CD4-positive, alpha-beta T cell (primary cell): ENCODE results near the gene MCAT. TPM values are rescaled to one million over a fixed set of nuclear protein-coding genes. Genes with fewer than 3 reads are reported as not detected.
"Not testable (repeated sequence)": the region's sequence is repeated elsewhere in the genome, so short reads cannot be mapped to it uniquely, and the experiment has no call there.

Source experiments
- ATAC-seq: fragments of 200-7000 bp; cut with Tn5 transposase; one replicate; pipeline ENCODE4 v1.10.0; 2022; ENCODE audit warnings: mild to moderate bottlenecking; ENCODE audit not compliant: poor library complexity
- CTCF ChIA-PET: fragments of 350-600 bp; sonication (Branson Sonifier 250); formaldehyde crosslinking; loops from one replicate; lab custom pipeline; 2021; ENCODE audit warnings: antibody characterized with exemption, inconsistent platforms; lab: Charles Lee
- POLR2A ChIA-PET: fragments of 350-600 bp; sonication (Branson Sonifier 250); formaldehyde crosslinking; loops from one replicate; lab custom pipeline; 2021; ENCODE audit warnings: antibody characterized with exemption, inconsistent platforms; lab: Charles Lee
- DNase-seq, 14 experiments: peaks; one replicate each; pipeline ENCODE4 v3.0.0-alpha.2; 2013 to 2020; ENCODE audit warnings: mixed read lengths in 2 of 14
- H3K27ac ChIP-seq, 2 donors: one replicate each; pipeline versions ENCODE4 v1.5.1 to v1.7.0; 2013; ENCODE audit warnings: low read length in 2 of 2, low read depth in 1 of 2, mild to moderate bottlenecking in 1 of 2
- H3K27me3 ChIP-seq, 2 experiments: 1 replicate in 1 of 2; 2 replicates in 1 of 2; pipeline versions ENCODE4 v1.6.1 to v1.7.0; 2013; ENCODE audit warnings: low read length in 2 of 2, control low read depth in 1 of 2, mild to moderate bottlenecking in 1 of 2, moderate library complexity in 1 of 2; ENCODE audit not compliant: insufficient read depth in 2 of 2, control insufficient read depth in 1 of 2
- H3K36me3 ChIP-seq: one replicate; pipeline ENCODE4 v1.6.1; 2013; ENCODE audit warnings: low read length, control low read depth; ENCODE audit not compliant: insufficient read depth
- H3K4me1 ChIP-seq: one replicate; pipeline ENCODE4 v1.6.1; 2013; ENCODE audit warnings: low read length, control low read depth; ENCODE audit not compliant: insufficient read depth
- H3K4me3 ChIP-seq: one replicate; pipeline ENCODE4 v1.5.1; 2013; ENCODE audit warnings: mild to moderate bottlenecking, low read length, moderate library complexity
- H3K9me3 ChIP-seq, 2 experiments: 1 replicate in 1 of 2; 2 replicates in 1 of 2; pipeline versions ENCODE4 v1.6.1 to v1.7.0; 2013; ENCODE audit warnings: low read length in 2 of 2, mild to moderate bottlenecking in 2 of 2, control low read depth in 1 of 2, moderate library complexity in 1 of 2; ENCODE audit not compliant: control insufficient read depth in 1 of 2, insufficient read depth in 1 of 2
- H3K27ac Mint-ChIP-seq: one replicate; pipeline ENCODE4 v1.8.0; 2020; ENCODE audit warnings: mixed read lengths
- H3K27me3 Mint-ChIP-seq: one replicate; pipeline ENCODE4 v1.8.0; 2021; ENCODE audit warnings: mixed read lengths
- H3K36me3 Mint-ChIP-seq: one replicate; pipeline ENCODE4 v1.8.0; 2021; ENCODE audit warnings: low read depth, mixed read lengths
- H3K4me1 Mint-ChIP-seq: one replicate; pipeline ENCODE4 v1.8.0; 2021; ENCODE audit warnings: low read depth, mixed read lengths
- H3K4me3 Mint-ChIP-seq: one replicate; pipeline ENCODE4 v1.8.0; 2020; ENCODE audit warnings: mild to moderate bottlenecking, mixed read lengths
- H3K9me3 Mint-ChIP-seq: one replicate; pipeline ENCODE4 v1.8.0; 2020; ENCODE audit warnings: mixed read lengths
- intact Hi-C, 2 experiments: fragments of 100-400 bp; cut with DNase I in 1 of 2; cut with micrococcal nuclease in 1 of 2; formaldehyde crosslinking; loops; one replicate each; pipeline versions ENCODE4 v1.15.1 to v1.9.0; 2023 to 2025; cut with DNase I, micrococcal nuclease
- total RNA-seq, 174 experiments: library from RNA in 2 of 174; stranded (reverse) in 2 of 174; gene quantifications; one replicate each; pipeline ENCODE4 v1.2.3 and lab custom pipeline; 2021 to 2026
- TF ChIP-seq, protein P1 (sequence below): fragments of 200-600 bp; IDR thresholded peaks from one replicate; pipeline ENCODE4 v1.8.0; 2022; ENCODE audit warnings: antibody characterized with exemption, mild to moderate bottlenecking

Gene MCAT
- total RNA-seq, 2 experiments from 2014 or later: 16.1 to 18.0 TPM

DNA sequence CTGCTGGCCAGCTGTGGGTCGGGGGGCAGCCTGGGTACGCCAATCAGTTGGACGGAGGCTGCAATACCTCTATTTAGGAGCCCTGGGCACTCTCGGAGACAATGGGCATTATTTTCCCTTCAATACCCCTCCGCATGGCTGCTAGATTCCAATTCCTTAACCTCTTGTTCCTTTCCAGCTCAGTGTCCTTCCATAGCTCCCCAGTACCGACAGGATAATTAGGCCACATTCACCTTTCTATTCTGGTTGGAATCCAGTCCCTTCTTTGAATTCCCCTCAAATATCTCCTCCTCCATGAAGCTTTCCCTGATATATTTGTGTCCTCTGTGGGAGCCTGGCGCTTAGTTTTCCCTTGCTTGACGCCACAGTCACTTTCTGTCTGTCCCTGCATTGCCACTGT is 36.9 kb downstream of the MCAT start:
- no peak overlapping the region for H3K27ac Mint-ChIP-seq
- no peaks in the 10 kb centered on the region for H3K9me3 Mint-ChIP-seq
- Histone ChIP-seq H3K4me1 (peaks cover 16% of the 10 kb centered on the region), H3K36me3 (no peaks in the 10 kb centered on the region), H3K9me3 (no peaks in the 10 kb centered on the region), H3K27me3 (no peaks in the 10 kb centered on the region), H3K27ac (no peak overlapping the region), H3K4me3 (no peak overlapping the region)
- ChIA-PET CTCF (no interaction called here), POLR2A (no interaction called here)
- ATAC-seq (no peak), DNase-seq (no peak)
- TF ChIP-seq, protein P1, sequence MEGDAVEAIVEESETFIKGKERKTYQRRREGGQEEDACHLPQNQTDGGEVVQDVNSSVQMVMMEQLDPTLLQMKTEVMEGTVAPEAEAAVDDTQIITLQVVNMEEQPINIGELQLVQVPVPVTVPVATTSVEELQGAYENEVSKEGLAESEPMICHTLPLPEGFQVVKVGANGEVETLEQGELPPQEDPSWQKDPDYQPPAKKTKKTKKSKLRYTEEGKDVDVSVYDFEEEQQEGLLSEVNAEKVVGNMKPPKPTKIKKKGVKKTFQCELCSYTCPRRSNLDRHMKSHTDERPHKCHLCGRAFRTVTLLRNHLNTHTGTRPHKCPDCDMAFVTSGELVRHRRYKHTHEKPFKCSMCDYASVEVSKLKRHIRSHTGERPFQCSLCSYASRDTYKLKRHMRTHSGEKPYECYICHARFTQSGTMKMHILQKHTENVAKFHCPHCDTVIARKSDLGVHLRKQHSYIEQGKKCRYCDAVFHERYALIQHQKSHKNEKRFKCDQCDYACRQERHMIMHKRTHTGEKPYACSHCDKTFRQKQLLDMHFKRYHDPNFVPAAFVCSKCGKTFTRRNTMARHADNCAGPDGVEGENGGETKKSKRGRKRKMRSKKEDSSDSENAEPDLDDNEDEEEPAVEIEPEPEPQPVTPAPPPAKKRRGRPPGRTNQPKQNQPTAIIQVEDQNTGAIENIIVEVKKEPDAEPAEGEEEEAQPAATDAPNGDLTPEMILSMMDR: no peak
- no peaks in the 10 kb centered on the region for H3K27me3 Mint-ChIP-seq
- H3K4me3 Mint-ChIP-seq: no peak overlapping the region
- intact Hi-C loops: no loop called here
- no peaks in the 10 kb centered on the region for H3K36me3 Mint-ChIP-seq
- peaks cover 15% of the 10 kb centered on the region for H3K4me1 Mint-ChIP-seq

DNA sequence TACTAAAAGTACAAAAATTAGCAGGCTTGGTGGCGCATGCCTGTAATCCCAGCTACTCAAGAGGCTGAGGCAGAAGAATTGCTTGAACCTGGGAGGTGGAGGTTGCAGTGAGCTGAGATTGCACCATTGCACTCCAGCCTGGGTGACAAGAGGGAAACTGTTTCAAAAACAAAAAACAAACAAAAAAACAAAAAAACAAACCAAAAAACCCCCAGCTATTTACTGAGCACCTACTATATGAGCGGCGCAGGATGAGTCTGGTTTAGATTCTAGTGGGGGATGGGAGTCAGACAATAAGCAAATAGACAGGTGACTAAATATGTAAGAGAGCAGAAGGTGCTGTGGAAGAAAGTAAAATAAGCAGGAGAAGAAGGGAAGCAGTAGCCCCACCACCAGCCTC is 38.2 kb downstream of the MCAT start:
- H3K27ac Mint-ChIP-seq, H3K27me3 ChIP-seq, H3K36me3 Mint-ChIP-seq, H3K9me3 Mint-ChIP-seq, H3K27me3 Mint-ChIP-seq, H3K27ac ChIP-seq, H3K4me3 Mint-ChIP-seq, CTCF ChIA-PET, H3K9me3 ChIP-seq, DNase-seq, H3K36me3 ChIP-seq, ATAC-seq, intact Hi-C loops, POLR2A ChIA-PET, H3K4me3 ChIP-seq: not testable (repeated sequence)
- peaks cover 10% of the 10 kb centered on the region for H3K4me1 ChIP-seq
- peaks cover 10% of the 10 kb centered on the region for H3K4me1 Mint-ChIP-seq

DNA sequence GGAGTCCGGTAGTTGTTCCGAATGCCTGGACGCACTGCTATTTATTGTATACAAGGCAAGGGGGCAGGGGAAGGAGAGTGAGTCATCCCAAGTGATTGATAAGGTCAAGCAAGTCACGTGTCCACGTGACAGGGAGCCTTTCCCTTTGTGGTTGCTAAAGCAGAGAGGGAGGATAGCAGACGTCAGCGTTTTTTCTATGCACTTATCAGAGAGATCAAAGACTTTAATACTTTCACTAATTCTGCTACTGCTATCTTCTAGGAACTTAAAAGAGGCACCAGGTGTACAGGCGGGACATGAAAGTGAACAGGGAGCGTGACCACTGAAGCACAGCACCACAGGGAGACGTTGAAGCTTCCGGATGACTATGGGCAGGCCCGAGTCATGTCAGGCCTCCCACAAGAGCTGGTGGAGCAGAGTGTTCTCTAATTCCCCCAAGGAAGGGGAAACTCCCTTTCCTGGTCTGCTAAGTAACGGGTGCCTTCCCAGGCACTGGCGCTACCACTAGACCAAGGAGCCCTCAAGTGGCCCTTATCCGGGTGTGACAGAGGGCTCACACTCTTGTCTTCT is 39.1 kb downstream of the MCAT start:
- POLR2A ChIA-PET, H3K27me3 ChIP-seq, H3K9me3 Mint-ChIP-seq, H3K4me1 ChIP-seq, H3K36me3 ChIP-seq, H3K4me3 ChIP-seq, H3K9me3 ChIP-seq, H3K27ac ChIP-seq, H3K27me3 Mint-ChIP-seq, intact Hi-C loops, CTCF ChIA-PET, H3K36me3 Mint-ChIP-seq: not testable (repeated sequence)
- DNase-seq (peak in 4 of 14 experiments; percentile 9 to 45 (median 14)), ATAC-seq (peak; percentile 67)
- Mint-ChIP-seq H3K4me1 (peaks cover 10% of the 10 kb centered on the region), H3K4me3 (peak overlapping the region; percentile 27), H3K27ac (peak overlapping the region; percentile 45)

DNA sequence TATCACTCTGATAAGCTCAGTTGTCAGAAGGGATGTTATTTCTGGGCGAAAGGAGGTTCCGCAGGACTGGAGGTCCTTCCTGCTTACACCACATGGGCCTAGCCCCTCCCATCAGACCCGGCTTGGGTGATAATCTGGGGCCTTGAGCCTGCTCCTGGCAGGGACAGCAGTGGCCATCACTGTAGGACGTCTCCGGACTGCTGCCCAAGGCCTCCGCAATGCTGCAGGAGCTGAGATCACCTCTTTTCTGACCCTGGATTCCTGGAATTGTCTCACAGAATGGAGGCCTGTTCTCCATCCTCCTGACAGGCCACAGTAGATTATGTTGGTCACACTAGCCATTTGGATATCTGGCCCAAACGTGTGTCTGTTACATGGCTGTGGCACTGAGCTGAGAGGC is 41.9 kb downstream of the MCAT start:
- POLR2A ChIA-PET: no interaction called here
- no peak for DNase-seq
- Histone ChIP-seq H3K4me1 (peaks cover 10% of the 10 kb centered on the region), H3K27me3 (no peaks in the 10 kb centered on the region), H3K4me3 (no peak overlapping the region), H3K36me3 (no peaks in the 10 kb centered on the region), H3K9me3 (peaks cover 3 to 11% of the 10 kb centered on the region in 2 experiments), H3K27ac (no peak overlapping the region)
- H3K4me1 Mint-ChIP-seq: peaks cover 10% of the 10 kb centered on the region
- no peak for ATAC-seq
- peaks cover 1% of the 10 kb centered on the region for H3K9me3 Mint-ChIP-seq
- H3K27ac Mint-ChIP-seq: no peak overlapping the region
- TF ChIP-seq, protein P1: no peak
- no peak overlapping the region for H3K4me3 Mint-ChIP-seq
- intact Hi-C loops: no loop called here
- CTCF ChIA-PET: no interaction called here
- no peaks in the 10 kb centered on the region for H3K36me3 Mint-ChIP-seq
- no peaks in the 10 kb centered on the region for H3K27me3 Mint-ChIP-seq
